Measurements from ENCODE around the gene SURF2. TPM values are rescaled to one million over a fixed set of nuclear protein-coding genes. Genes with fewer than 3 reads are reported as not detected.
"Not testable (repeated sequence)": the region's sequence is repeated elsewhere in the genome, so short reads cannot be mapped to it uniquely, and the experiment has no call there.

Gene SURF2
- total and polyA plus RNA-seq, 2 donors (not counting 3 experiments of a cell fraction or from before 2014, with no cell fraction given), result 10.6 to 14.2 TPM

- H3K27me3 ChIP-seq (ENCODE audit: control insufficient read depth in 2 of 2, insufficient read depth in 2 of 2, low read length in 2 of 2), result no peaks in the 10 kb centered on the region
- POLR2A ChIA-PET, result no interaction called here
- peaks cover 23% of the 10 kb centered on the region for H3K79me2 ChIP-seq (ENCODE audit: control insufficient read depth, insufficient read depth, low read length)
- H3K4me2 ChIP-seq (ENCODE audit: insufficient read depth, low read length), result no peak overlapping the region
- peaks cover 7% of the 10 kb centered on the region for H3K4me1 ChIP-seq (ENCODE audit: control insufficient read depth, extremely low read depth, insufficient read depth, low read length)
- intact Hi-C loops (cut with micrococcal nuclease) (no loop called here), dilution Hi-C loops (cut with MboI; ENCODE audit: extremely low pct_ligation_motif_present, low sequenced_read_pairs) (no loop called here)
- H3K9me3 ChIP-seq (replicated peaks; ENCODE audit: control insufficient read depth, insufficient read depth, low read length), result no peaks in the 10 kb centered on the region
- peaks cover 11 to 39% of the 10 kb centered on the region in 2 experiments for H3K36me3 ChIP-seq (ENCODE audit: control insufficient read depth in 2 of 2, extremely low read depth in 1 of 2, insufficient read depth in 2 of 2, low read length in 2 of 2)
- no peak overlapping the region for H3K4me3 ChIP-seq (replicated peaks in 1 of 3; ENCODE audit: insufficient read depth in 1 of 3, low read depth in 1 of 3, low read length in 3 of 3)
- no peaks in the 10 kb centered on the region for H3K9me1 ChIP-seq (replicated peaks; ENCODE audit: control insufficient read depth, extremely low read depth, insufficient read depth, low read length)
- H3K27ac ChIP-seq (ENCODE audit: insufficient read depth, low read depth, low read length), result no peak overlapping the region
- TF ChIP-seq GATA2 (IDR thresholded peaks at IDR 0.05; ENCODE audit: insufficient read depth, insufficient read length, low read depth, low read length) (no peak), FOS (IDR thresholded peaks at IDR 0.05; ENCODE audit: borderline replicate concordance, insufficient read depth, low read length) (no peak), MAX (IDR thresholded peaks at IDR 0.05; ENCODE audit: insufficient read depth, insufficient read length) (no peak), CTCF (IDR thresholded peaks at IDR 0.05; ENCODE audit: extremely low read depth in 1 of 2, insufficient read depth in 1 of 2, low read depth in 1 of 2, low read length in 2 of 2) (no peak), MYC (IDR thresholded peaks at IDR 0.05; ENCODE audit: low read depth, low read length) (no peak), POLR2AphosphoS5 (IDR thresholded peaks at IDR 0.05; ENCODE audit: insufficient read depth, low read depth, low read length) (no peak), JUN (IDR thresholded peaks at IDR 0.05; ENCODE audit: borderline replicate concordance, insufficient read depth, insufficient read length, low read depth) (no peak), EZH2 (IDR thresholded peaks at IDR 0.05; ENCODE audit: borderline replicate concordance, low read depth, low read length, severe bottlenecking) (no peak), POLR2A (IDR thresholded peaks at IDR 0.05; ENCODE audit: low read depth, low read length) (no peak)
- no peak overlapping the region for H2AFZ ChIP-seq (ENCODE audit: low read depth, low read length)
- no TSS peak for BruUV-seq (replicated peaks)
- CTCF ChIA-PET, result interaction anchor here (0.7 to 2.4 kb wide), 2 partner anchors 95 to 148 kb away, joined by 3 to 18 read pairs; no protein-coding TSS in a partner anchor
- H3K9ac ChIP-seq (replicated peaks; ENCODE audit: extremely low read depth, insufficient read depth, low read length), result no peak overlapping the region
- FAIRE-seq, result no peak
- DNase-seq (ENCODE audit: low read depth, low spot score), result no peak
- no peaks in the 10 kb centered on the region for H4K20me1 ChIP-seq (replicated peaks; ENCODE audit: control insufficient read depth, extremely low read depth, insufficient read depth, low read length)
Measured at GRCh38 chr9:133334161-133334560, 22.2 kb upstream of the SURF2 start.

GRCh38 chr9:133334888-133335287, 21.5 kb upstream of the SURF2 start:
- peak overlapping the region; percentile 49 for H3K4me2 ChIP-seq (ENCODE audit: insufficient read depth, low read length)
- H3K9me1 ChIP-seq (replicated peaks; ENCODE audit: control insufficient read depth, extremely low read depth, insufficient read depth, low read length); H4K20me1 ChIP-seq (replicated peaks; ENCODE audit: control insufficient read depth, extremely low read depth, insufficient read depth, low read length); POLR2A ChIA-PET; BruUV-seq (replicated peaks); H2AFZ ChIP-seq (ENCODE audit: low read depth, low read length); H3K27ac ChIP-seq (ENCODE audit: insufficient read depth, low read depth, low read length); H3K27me3 ChIP-seq (ENCODE audit: control insufficient read depth in 2 of 2, insufficient read depth in 2 of 2, low read length in 2 of 2); dilution Hi-C loops (cut with MboI; ENCODE audit: extremely low pct_ligation_motif_present, low sequenced_read_pairs); H3K9me3 ChIP-seq (replicated peaks; ENCODE audit: control insufficient read depth, insufficient read depth, low read length); H3K4me1 ChIP-seq (ENCODE audit: control insufficient read depth, extremely low read depth, insufficient read depth, low read length); FAIRE-seq; DNase-seq (ENCODE audit: low read depth, low spot score): not testable (repeated sequence)
- H3K79me2 ChIP-seq (ENCODE audit: control insufficient read depth, insufficient read depth, low read length), result peaks cover 23% of the 10 kb centered on the region
- CTCF ChIA-PET, result interaction anchor here (1.0 to 2.4 kb wide), 4 partner anchors 9 to 152 kb away, joined by 3 to 18 read pairs (median 3); no protein-coding TSS in a partner anchor
- H3K4me3 ChIP-seq (replicated peaks in 1 of 3; ENCODE audit: insufficient read depth in 1 of 3, low read depth in 1 of 3, low read length in 3 of 3), result peak overlapping the region in 1 of 3 experiments; percentile 71
- intact Hi-C loops (cut with micrococcal nuclease), result loop anchor here (5.0 kb wide), 1 partner anchor 1007 kb away; no protein-coding TSS in a partner anchor
- peaks cover 11 to 43% of the 10 kb centered on the region in 2 experiments for H3K36me3 ChIP-seq (ENCODE audit: control insufficient read depth in 2 of 2, extremely low read depth in 1 of 2, insufficient read depth in 2 of 2, low read length in 2 of 2)
- H3K9ac ChIP-seq (replicated peaks; ENCODE audit: extremely low read depth, insufficient read depth, low read length), result peak overlapping the region; percentile 67
